Measurements from ENCODE around the gene ATF7. TPM values are rescaled to one million over a fixed set of nuclear protein-coding genes. Genes with fewer than 3 reads are reported as not detected.

ATF7 gene
- total and polyA plus RNA-seq, 2 of the 4 experiments (the other 2 are of a cell fraction) = 7.0 to 16.3 TPM

DNA sequence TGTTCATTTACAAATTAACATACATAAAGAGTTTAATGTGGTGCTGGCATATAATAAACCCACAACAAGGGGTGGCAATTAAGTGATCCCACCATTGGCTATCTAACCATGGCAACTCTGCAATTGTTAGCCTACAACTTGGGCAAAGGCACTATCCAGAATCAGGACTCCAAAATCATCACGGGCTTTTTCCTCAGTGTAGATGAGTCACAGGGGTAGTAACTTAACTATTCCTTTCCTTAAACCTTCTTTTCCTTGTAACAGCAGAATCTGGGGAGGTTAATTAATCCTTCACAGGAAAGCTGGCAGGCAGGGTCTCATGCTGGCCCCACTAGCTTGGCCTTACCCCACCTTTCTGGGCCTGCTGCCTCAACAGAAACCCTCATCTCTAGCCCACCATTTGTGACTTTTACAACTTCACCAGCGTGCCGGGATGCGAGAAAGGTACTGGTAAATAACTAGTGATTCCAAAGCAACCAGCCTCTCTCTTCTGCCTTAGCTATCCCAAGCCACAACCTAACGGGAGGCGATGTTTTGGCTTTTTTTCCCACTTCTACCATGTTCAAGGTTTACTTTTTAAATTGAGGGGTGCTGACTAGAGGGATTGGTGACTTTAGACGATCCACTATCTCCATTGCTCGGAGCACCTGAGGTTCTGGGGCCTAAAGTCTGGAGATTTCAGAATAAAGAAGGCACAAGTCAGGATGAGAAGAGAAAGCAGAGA, 49.0 kb upstream of the ATF7 start:
- in situ Hi-C loops (cut with MboI; ENCODE audit: low sequenced_read_pairs) = loop anchor here (5.0 kb wide), 1 partner anchor 133 kb away; no protein-coding TSS in a partner anchor
- H2AK9ac ChIP-seq (replicated peaks; ENCODE audit: low read depth, low read length, poor library complexity) = peak overlapping the region; percentile 98
- H2BK120ac ChIP-seq (ENCODE audit: low read depth, low read length) = peak overlapping the region; percentile 49; the same call in 1 of the 2 replicates
- peak overlapping the region; percentile 79 for H3K4me3 ChIP-seq (ENCODE audit: insufficient read depth, low read depth, low read length)
- peak overlapping the region; percentile 86 for H2AK5ac ChIP-seq (ENCODE audit: low read depth, low read length)
- H3K27me3 ChIP-seq (ENCODE audit: control insufficient read depth, insufficient read depth, low read length) = no peaks in the 10 kb centered on the region
- BruUV-seq (replicated peaks) = no TSS peak
- peak overlapping the region; percentile 92 for H3K4ac ChIP-seq (ENCODE audit: low read depth, low read length)
- no peaks in the 10 kb centered on the region; the same call in 1 of the 2 replicates for H4K20me1 ChIP-seq (ENCODE audit: insufficient read depth, low read length)
- peak overlapping the region; percentile 89 for H3K9ac ChIP-seq (ENCODE audit: low read depth, low read length)
- H4K8ac ChIP-seq (ENCODE audit: low read depth in 2 of 2, low read length in 2 of 2) = peak overlapping the region; percentile 78 to 99
- peak overlapping the region; percentile 91 for H4K91ac ChIP-seq (ENCODE audit: insufficient read depth, low read depth, low read length)
- H2AFZ ChIP-seq (replicated peaks; ENCODE audit: low read length, poor library complexity) = peak overlapping the region; percentile 97
- ChIA-PET POLR2A (ENCODE audit: unreplicated experiment) (no interaction called here), CTCF (interaction anchor here (0.9 to 1.5 kb wide), 5 partner anchors 14 to 136 kb away, joined by 3 to 10 read pairs (median 5); no protein-coding TSS in a partner anchor)
- peak overlapping the region; percentile 67 for H3K23ac ChIP-seq (ENCODE audit: low read depth, low read length)
- WGBS, 2 experiments (ENCODE audit: extremely low coverage in 2 of 2, insufficient read length in 1 of 2) = 17% methylated on average over 2 of the region's 8 CpGs; no CpG with 5 or more reads in 1 of the 2 experiments
- peaks cover 32 to 45% of the 10 kb centered on the region in 2 experiments for H3K79me1 ChIP-seq (ENCODE audit: low read depth in 1 of 2, low read length in 2 of 2)
- peaks cover 20% of the 10 kb centered on the region for H3K36me3 ChIP-seq (ENCODE audit: control insufficient read depth, insufficient read depth, low read length)
- peak overlapping the region; percentile 88 for H3K27ac ChIP-seq (ENCODE audit: insufficient read depth, low read length)
- H4K5ac ChIP-seq (ENCODE audit: low read depth, low read length) = peak overlapping the region; percentile 94
- peak overlapping the region; percentile 48 for H3K18ac ChIP-seq (ENCODE audit: low read depth, low read length)
- dilution Hi-C loops (cut with HindIII; ENCODE audit: low sequenced_read_pairs, unreplicated experiment) = no loop called here
- peak overlapping the region; percentile 65; the same call in 1 of the 2 replicates for H3K56ac ChIP-seq (ENCODE audit: extremely low read depth, insufficient read depth, low read length)
- ATAC-seq (ENCODE audit: low read depth) (no peak), DNase-seq (no peak)
- 0 out of 3 replicates have a peak overlapping the region, but pooled peaks have one; percentile 23 for H2BK15ac ChIP-seq (ENCODE audit: low read depth, low read length)
- peak overlapping the region; percentile 90 for H2BK5ac ChIP-seq (ENCODE audit: low read depth, low read length, poor library complexity, severe bottlenecking)
- 0 out of 2 replicates have a peak, but pooled peaks cover 12% of the 10 kb centered on the region for H3K9me1 ChIP-seq (ENCODE audit: insufficient read depth, low read length)
- intact Hi-C loops (cut with micrococcal nuclease) = loop anchor here (5.0 kb wide), 1 partner anchor 52 kb away; the partner anchor contains the start of gene CALCOCO1
- no peaks in the 10 kb centered on the region for H3K9me3 ChIP-seq (ENCODE audit: control insufficient read depth, insufficient read depth, low read length)
- no peak overlapping the region for H2BK20ac ChIP-seq (ENCODE audit: low read depth, low read length)
- peak overlapping the region; percentile 87 for H3K4me2 ChIP-seq (ENCODE audit: low read depth, low read length)
- H3K4me1 ChIP-seq (ENCODE audit: control insufficient read depth, insufficient read depth, low read length) = peaks cover 18% of the 10 kb centered on the region
- peak overlapping the region; percentile 89 for H3K14ac ChIP-seq (replicated peaks; ENCODE audit: low read depth, low read length)
- no peak for TF ChIP-seq MXI1 (IDR thresholded peaks at IDR 0.05; ENCODE audit: borderline replicate concordance, low read depth, low read length)
- no peak for TF ChIP-seq RFX5 (IDR thresholded peaks at IDR 0.05; ENCODE audit: low read depth, low read length)
- TF ChIP-seq SMC3 (IDR thresholded peaks at IDR 0.05; ENCODE audit: low read depth, low read length) = no peak
- TF ChIP-seq, protein P1, sequence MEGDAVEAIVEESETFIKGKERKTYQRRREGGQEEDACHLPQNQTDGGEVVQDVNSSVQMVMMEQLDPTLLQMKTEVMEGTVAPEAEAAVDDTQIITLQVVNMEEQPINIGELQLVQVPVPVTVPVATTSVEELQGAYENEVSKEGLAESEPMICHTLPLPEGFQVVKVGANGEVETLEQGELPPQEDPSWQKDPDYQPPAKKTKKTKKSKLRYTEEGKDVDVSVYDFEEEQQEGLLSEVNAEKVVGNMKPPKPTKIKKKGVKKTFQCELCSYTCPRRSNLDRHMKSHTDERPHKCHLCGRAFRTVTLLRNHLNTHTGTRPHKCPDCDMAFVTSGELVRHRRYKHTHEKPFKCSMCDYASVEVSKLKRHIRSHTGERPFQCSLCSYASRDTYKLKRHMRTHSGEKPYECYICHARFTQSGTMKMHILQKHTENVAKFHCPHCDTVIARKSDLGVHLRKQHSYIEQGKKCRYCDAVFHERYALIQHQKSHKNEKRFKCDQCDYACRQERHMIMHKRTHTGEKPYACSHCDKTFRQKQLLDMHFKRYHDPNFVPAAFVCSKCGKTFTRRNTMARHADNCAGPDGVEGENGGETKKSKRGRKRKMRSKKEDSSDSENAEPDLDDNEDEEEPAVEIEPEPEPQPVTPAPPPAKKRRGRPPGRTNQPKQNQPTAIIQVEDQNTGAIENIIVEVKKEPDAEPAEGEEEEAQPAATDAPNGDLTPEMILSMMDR (conservative IDR thresholded peaks at IDR 0.05; ENCODE audit: low read depth, low read length) = no peak
- TF ChIP-seq, protein P2, sequence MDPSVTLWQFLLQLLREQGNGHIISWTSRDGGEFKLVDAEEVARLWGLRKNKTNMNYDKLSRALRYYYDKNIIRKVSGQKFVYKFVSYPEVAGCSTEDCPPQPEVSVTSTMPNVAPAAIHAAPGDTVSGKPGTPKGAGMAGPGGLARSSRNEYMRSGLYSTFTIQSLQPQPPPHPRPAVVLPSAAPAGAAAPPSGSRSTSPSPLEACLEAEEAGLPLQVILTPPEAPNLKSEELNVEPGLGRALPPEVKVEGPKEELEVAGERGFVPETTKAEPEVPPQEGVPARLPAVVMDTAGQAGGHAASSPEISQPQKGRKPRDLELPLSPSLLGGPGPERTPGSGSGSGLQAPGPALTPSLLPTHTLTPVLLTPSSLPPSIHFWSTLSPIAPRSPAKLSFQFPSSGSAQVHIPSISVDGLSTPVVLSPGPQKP (IDR thresholded peaks at IDR 0.05; ENCODE audit: borderline replicate concordance, low read depth, low read length) = no peak
- TF ChIP-seq MAZ (IDR thresholded peaks at IDR 0.05; ENCODE audit: borderline replicate concordance, low read depth, low read length) = no peak
- no peak for TF ChIP-seq NFE2L2 (IDR thresholded peaks at IDR 0.05; ENCODE audit: low read depth, low read length)
- TF ChIP-seq BHLHE40 (IDR thresholded peaks at IDR 0.05; ENCODE audit: low read depth, low read length) = no peak
- TF ChIP-seq, protein P3, sequence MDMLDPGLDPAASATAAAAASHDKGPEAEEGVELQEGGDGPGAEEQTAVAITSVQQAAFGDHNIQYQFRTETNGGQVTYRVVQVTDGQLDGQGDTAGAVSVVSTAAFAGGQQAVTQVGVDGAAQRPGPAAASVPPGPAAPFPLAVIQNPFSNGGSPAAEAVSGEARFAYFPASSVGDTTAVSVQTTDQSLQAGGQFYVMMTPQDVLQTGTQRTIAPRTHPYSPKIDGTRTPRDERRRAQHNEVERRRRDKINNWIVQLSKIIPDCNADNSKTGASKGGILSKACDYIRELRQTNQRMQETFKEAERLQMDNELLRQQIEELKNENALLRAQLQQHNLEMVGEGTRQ (IDR thresholded peaks at IDR 0.05; ENCODE audit: low read depth, low read length) = no peak
- TF ChIP-seq POLR2A (IDR thresholded peaks at IDR 0.05; ENCODE audit: low read depth, low read length) = no peak
- TF ChIP-seq MAFK (IDR thresholded peaks at IDR 0.05; ENCODE audit: low read depth, low read length) = no peak
- TF ChIP-seq RCOR1 (IDR thresholded peaks at IDR 0.05; ENCODE audit: insufficient replicate concordance, low read length) = no peak
- no peak for TF ChIP-seq FOS (IDR thresholded peaks at IDR 0.05; ENCODE audit: low read depth, low read length)
- no peak for TF ChIP-seq CHD1 (IDR thresholded peaks at IDR 0.05; ENCODE audit: low read depth, low read length)

Measured in IMR-90 (cell line).